ENCODE measurements around the gene ITSN2.

DNA sequence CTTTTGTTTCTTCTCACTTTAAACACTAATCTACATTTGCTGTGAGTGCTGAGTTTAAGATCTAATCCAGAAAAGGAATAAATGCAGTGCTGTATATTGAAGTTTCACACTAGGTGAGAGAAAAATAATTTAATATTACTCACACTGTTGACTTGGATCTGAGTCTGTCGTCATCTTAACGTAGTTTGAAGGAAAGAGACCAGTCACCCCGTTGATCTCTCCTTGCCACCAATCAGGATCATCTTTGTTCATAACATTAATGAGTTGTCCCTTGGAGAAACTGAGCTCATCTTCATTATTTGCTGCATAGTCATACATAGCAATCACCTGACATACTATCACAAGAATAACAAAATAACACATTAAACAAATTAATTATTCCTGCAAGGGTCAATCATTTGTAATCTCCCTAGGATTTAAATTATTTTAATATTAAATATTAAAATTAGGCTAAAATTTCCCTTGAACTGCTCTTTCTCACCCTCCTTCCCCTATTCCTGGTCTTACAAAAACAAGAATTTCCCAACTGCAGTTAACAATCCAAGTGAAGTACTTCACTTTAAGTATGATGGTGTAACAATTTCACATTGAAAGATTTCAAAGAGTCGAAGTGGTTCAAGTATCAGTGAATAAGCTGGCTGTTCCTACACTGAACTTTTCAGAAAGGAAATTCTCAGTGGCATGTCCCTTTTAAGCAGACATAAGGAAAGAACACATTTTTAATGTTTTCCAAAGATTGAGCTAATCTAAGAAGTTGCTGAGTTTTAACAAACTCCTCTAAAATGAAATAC is 114.2 kb downstream of the ITSN2 start:
- TF ChIP-seq, protein P1, sequence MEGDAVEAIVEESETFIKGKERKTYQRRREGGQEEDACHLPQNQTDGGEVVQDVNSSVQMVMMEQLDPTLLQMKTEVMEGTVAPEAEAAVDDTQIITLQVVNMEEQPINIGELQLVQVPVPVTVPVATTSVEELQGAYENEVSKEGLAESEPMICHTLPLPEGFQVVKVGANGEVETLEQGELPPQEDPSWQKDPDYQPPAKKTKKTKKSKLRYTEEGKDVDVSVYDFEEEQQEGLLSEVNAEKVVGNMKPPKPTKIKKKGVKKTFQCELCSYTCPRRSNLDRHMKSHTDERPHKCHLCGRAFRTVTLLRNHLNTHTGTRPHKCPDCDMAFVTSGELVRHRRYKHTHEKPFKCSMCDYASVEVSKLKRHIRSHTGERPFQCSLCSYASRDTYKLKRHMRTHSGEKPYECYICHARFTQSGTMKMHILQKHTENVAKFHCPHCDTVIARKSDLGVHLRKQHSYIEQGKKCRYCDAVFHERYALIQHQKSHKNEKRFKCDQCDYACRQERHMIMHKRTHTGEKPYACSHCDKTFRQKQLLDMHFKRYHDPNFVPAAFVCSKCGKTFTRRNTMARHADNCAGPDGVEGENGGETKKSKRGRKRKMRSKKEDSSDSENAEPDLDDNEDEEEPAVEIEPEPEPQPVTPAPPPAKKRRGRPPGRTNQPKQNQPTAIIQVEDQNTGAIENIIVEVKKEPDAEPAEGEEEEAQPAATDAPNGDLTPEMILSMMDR (IDR thresholded peaks at IDR 0.05; ENCODE audit: poor library complexity, severe bottlenecking) = no peak
- no peak for TF ChIP-seq POLR2AphosphoS5 (IDR thresholded peaks at IDR 0.05)
- TF ChIP-seq EP300 (conservative IDR thresholded peaks at IDR 0.05; ENCODE audit: poor library complexity, severe bottlenecking) = no peak
- no peak for TF ChIP-seq EZH2 (IDR thresholded peaks at IDR 0.05; ENCODE audit: borderline replicate concordance, insufficient read depth, low read length, poor library complexity, severe bottlenecking)
- no peak for TF ChIP-seq REST (IDR thresholded peaks at IDR 0.05; ENCODE audit: borderline replicate concordance)
- no peak for TF ChIP-seq SMC3 (conservative IDR thresholded peaks at IDR 0.05; ENCODE audit: poor library complexity)
- TF ChIP-seq TAF1 (IDR thresholded peaks at IDR 0.05; ENCODE audit: low read depth) = no peak
